GM19324 (cell line): ENCODE data around the gene PLCD1.
A peak's percentile ranks its signal among the peaks of the same experiment; 100 is the strongest.

ENCODE experiments used
- ATAC-seq: cut with Tn5 transposase; IDR thresholded peaks from one replicate; pipeline ENCODE4 v1.9.1; 2021; ENCODE audit warnings: mild to moderate bottlenecking, moderate library complexity; ENCODE audit not compliant: unreplicated experiment, low FRiP score

PLCD1 gene

GRCh38 chr3:37970802-37971201, 58.6 kb downstream of the PLCD1 start:
- no peak for ATAC-seq

- ATAC-seq, result no peak
Observed at GRCh38 chr3:37969596-37970100, 59.8 kb downstream of the PLCD1 start.

DNA sequence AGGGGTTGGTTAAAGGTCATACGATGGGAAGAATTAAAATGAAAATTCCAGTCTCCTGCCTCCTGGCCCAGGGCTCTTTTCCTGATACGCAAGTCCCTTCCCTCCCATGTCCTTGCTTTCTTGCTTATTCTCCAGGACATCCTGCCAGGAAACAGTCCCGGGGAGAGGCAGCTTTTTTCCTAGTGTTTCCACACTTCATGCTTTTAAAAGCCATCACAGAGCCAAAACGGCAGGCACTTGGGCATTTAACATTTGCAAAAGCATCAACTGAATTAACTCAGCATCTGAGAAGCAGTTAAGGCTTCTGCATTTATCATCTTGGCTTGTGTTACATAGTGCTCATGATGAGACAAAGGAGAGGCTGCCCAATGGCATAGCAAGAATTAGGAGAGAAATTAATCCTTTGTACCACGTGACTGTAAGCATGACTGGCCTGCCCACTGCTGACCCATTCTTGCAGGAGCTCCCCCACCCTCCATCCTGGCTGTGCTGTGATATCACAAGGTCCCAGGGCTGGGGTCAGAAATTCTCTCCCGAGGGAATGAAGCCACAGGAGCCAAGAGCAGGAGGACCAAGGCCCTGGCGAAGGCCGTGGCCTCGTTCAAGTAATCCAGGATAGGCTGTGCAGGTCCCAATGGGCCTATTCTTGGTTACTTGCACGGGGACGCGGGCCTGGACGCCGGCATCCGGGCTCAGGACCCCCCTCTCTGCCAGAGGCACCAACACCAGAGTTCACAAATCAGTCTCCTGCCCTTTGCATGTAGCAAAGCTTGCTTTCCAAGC, 60.4 kb downstream of the PLCD1 start:
- no peak for ATAC-seq

DNA sequence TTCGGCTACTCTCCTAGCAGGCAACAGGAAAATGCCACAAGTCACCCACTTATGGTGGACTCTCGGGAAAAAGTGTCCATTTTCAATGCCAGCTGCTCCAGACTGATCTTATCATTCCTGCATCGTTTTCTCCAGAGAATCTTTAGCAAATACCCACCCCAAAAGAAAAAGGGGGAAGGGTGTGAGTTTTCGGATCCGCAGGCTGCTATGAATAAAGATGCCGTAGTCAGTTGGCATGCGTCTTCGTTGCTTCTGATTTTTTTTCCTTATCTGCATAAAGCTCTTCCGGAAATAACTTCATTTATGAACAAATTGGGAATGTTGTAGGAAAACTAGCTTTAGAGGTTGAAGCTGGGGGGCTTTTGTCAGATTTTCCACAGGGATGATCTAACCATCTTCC, 61.2 kb downstream of the PLCD1 start:
- no peak for ATAC-seq

- ATAC-seq, result peak; percentile 56
Observed at GRCh38 chr3:37967260-37967881, 62.1 kb downstream of the PLCD1 start.

DNA sequence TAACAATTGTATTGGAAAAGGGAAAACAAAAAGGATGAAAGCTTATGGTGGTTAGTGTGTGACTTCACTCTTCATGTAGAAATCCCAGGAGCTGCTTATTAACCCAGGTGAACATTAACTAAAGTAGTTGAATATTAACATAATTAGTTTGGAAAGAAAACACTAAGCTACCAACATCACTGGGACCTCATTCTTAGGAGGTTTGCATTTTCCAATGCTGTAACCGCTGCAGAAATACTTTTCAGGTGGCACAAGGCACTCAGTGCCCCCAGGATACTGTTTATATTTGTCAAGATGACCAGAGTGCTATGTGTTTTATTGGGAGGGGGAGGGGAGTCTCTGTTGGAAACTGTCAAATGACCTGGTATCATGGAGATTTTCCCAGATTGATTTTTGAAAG, 64.7 kb downstream of the PLCD1 start:
- no peak for ATAC-seq

DNA sequence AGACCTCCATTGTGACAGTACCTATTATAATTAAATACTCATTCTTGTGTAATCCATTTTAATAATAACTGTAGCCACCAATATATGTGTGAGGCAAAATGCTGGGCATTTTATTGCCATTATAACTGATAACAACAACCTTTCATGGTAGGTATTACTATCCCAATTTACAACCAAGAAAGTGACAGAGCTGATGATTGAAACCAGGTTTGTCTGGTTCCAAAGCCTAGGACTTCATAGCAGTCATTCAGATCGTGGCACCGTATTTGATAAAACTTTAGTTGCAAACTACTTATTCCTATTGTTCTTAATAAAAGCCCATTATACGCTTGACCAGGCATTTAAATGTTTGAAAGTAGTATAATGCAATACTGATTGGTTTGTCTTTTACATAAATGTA, 65.3 kb downstream of the PLCD1 start:
- ATAC-seq, result no peak

DNA sequence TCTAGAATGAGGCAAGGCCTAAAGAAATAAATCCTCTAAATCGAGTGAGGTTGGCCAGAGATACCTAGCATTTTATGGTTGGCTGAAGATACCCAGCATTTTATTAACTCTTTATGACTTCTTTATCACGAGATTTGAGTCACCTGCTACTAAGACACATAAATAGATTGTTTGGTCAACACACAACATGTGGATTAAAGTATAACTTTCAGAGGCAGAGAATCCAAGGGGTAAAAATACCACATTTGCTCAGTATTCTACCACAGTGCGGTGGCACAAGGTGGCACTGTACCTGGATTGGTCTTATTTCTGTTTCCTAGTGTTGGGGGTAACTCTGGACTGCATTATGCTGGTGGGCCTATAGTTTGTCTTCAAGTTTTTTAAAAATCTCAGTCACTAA, 65.8 kb downstream of the PLCD1 start:
- no peak for ATAC-seq

DNA sequence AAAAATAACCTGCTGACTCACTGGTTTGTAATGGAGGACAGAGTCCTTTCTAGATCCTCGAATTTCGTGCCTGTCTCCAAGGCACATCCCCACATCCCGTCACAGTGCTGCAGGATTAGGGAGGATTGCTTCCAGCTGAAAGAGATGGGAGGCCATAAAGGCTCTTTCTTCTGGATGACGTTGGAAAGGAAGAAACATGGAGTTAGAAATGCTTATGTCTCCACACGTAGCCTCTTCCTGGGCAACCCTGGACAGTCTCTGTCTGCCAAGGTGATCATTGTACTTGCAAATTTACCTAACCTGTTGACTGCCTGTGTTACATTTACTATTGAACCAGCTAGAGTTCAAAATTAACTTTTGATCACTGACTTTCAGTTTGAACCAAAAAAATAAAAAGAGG, 66.4 kb downstream of the PLCD1 start:
- ATAC-seq, result no peak

GRCh38 chr3:37961622-37962431, 67.6 kb downstream of the PLCD1 start:
- ATAC-seq, result no peak

GRCh38 chr3:37957539-37957936, 71.9 kb downstream of the PLCD1 start:
- no peak for ATAC-seq
